Brain microvascular endothelial cell (primary cell): ENCODE data around the gene TMCO4.

ENCODE experiments used
- DNase-seq: peaks from one replicate; pipeline ENCODE4 v3.0.0-alpha.2; 2020
- H3K27ac ChIP-seq: fragments of 250-450 bp; sonication (Bioruptor Pico); 2 replicates; pipeline ENCODE4 v1.5.1; 2020; ENCODE audit warnings: mild to moderate bottlenecking, moderate library complexity
- H3K27me3 ChIP-seq: fragments of 250-450 bp; sonication (Bioruptor Pico); replicated peaks from 2 replicates; pipeline ENCODE4 v1.5.1; 2020; ENCODE audit warnings: mild to moderate bottlenecking
- H3K36me3 ChIP-seq: fragments of 250-450 bp; sonication (Bioruptor Pico); replicated peaks from 2 replicates; pipeline ENCODE4 v1.5.1; 2020; ENCODE audit warnings: mild to moderate bottlenecking
- H3K4me3 ChIP-seq: 2 replicates; pipeline ENCODE4 v1.5.1; 2011; ENCODE audit warnings: low read depth, mild to moderate bottlenecking, control low read depth, low read length, moderate library complexity
- in situ Hi-C: cut with HindIII; loops from 2 replicates; pipeline ENCODE4 v1.10.0; 2017; ENCODE audit warnings: low sequenced_read_pairs, low pct_ligation_motif_present
- TF ChIP-seq, protein P1 (sequence below): IDR thresholded peaks from 2 replicates; pipeline ENCODE4 v1.5.1; 2011; ENCODE audit warnings: low read depth, mild to moderate bottlenecking, moderate library complexity, low read length, control low read depth, inconsistent platforms; ENCODE audit errors: missing control alignments

The TMCO4 gene

GRCh38 chr1:19675797-19676196 lies 123.9 kb downstream of the TMCO4 start:
- H3K27me3 ChIP-seq = no peaks in the 10 kb centered on the region
- TF ChIP-seq, protein P1, sequence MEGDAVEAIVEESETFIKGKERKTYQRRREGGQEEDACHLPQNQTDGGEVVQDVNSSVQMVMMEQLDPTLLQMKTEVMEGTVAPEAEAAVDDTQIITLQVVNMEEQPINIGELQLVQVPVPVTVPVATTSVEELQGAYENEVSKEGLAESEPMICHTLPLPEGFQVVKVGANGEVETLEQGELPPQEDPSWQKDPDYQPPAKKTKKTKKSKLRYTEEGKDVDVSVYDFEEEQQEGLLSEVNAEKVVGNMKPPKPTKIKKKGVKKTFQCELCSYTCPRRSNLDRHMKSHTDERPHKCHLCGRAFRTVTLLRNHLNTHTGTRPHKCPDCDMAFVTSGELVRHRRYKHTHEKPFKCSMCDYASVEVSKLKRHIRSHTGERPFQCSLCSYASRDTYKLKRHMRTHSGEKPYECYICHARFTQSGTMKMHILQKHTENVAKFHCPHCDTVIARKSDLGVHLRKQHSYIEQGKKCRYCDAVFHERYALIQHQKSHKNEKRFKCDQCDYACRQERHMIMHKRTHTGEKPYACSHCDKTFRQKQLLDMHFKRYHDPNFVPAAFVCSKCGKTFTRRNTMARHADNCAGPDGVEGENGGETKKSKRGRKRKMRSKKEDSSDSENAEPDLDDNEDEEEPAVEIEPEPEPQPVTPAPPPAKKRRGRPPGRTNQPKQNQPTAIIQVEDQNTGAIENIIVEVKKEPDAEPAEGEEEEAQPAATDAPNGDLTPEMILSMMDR = no peak
- in situ Hi-C loops = no loop called here
- no peak overlapping the region for H3K27ac ChIP-seq
- no peak for DNase-seq
- H3K4me3 ChIP-seq = no peak overlapping the region
- H3K36me3 ChIP-seq = no peaks in the 10 kb centered on the region

GRCh38 chr1:19672237-19672636 lies 127.5 kb downstream of the TMCO4 start:
- Histone ChIP-seq H3K27me3 (peaks cover 3% of the 10 kb centered on the region), H3K27ac (no peak overlapping the region)
- DNase-seq = no peak

DNA sequence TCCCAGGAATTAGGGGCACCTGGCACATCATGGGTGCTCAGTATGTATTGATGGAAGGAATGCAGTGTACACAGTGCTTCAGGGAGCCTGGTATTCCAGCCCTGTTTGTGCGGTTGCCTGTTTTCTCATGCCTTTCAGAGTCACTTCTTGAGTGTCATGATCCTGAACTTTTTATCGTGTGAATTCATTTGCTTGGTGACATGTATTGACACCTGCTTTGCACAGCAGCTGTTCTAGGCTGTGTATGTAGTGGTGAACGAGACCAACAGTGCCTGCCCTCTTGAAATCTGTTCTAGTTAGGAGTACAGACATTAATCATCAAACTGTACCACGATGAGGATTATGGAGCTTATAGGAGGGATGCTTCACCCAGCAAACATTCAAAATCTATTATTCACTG lies 128.9 kb downstream of the TMCO4 start:
- no peak for DNase-seq
- no peak overlapping the region for H3K27ac ChIP-seq
- TF ChIP-seq, protein P1 = no peak
- no peaks in the 10 kb centered on the region for H3K36me3 ChIP-seq
- H3K27me3 ChIP-seq = peaks cover 16% of the 10 kb centered on the region
- in situ Hi-C loops = no loop called here
- no peak overlapping the region for H3K4me3 ChIP-seq

More at GRCh38 chr1:19672237-19672636, 127.5 kb downstream of the TMCO4 start:
- no peaks in the 10 kb centered on the region for H3K36me3 ChIP-seq
- TF ChIP-seq, protein P1 = no peak
- H3K4me3 ChIP-seq = no peak overlapping the region
- in situ Hi-C loops = no loop called here

DNA sequence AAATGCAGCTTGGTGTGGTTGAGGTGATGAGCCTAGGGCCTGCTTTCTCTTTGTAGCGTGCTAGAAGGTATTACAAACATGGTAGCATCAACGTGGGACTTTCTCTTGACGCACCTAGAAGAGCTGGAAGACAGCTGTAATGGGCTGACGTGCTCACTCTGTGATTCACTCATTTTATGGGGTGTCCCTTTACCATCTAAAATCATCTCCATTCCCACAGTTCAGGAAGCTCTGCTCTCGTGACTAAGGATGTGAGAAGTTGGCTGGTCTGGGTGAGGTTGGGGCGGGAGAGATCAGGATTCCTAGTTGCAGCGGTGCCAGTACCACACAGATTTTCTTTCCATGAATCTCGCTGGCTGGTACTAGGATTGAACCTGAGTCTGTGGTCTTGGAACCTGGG lies 130.8 kb downstream of the TMCO4 start:
- TF ChIP-seq, protein P1 = no peak
- H3K27me3 ChIP-seq = peaks cover 34% of the 10 kb centered on the region
- no peaks in the 10 kb centered on the region for H3K36me3 ChIP-seq
- no peak overlapping the region for H3K4me3 ChIP-seq
- no peak for DNase-seq
- no peak overlapping the region for H3K27ac ChIP-seq
- in situ Hi-C loops = no loop called here

GRCh38 chr1:19665496-19666465 lies 133.9 kb downstream of the TMCO4 start:
- H3K4me3 ChIP-seq = no peak overlapping the region
- H3K36me3 ChIP-seq = no peaks in the 10 kb centered on the region
- in situ Hi-C loops = no loop called here
- H3K27me3 ChIP-seq = peaks cover 38% of the 10 kb centered on the region
- no peak overlapping the region for H3K27ac ChIP-seq
- TF ChIP-seq, protein P1 = no peak
- no peak for DNase-seq
